ENCODE results near the gene SLC9A9. TPM values are rescaled to one million over a fixed set of nuclear protein-coding genes. Genes with fewer than 3 reads are reported as not detected.

SLC9A9 gene
- total and polyA plus RNA-seq, 7 experiments from 2014 or later: 9.3 to 23.1 (median 16.6) TPM

- ChIA-PET CTCF (no interaction called here), POLR2A (no interaction called here)
Measured at GRCh38 chr3:143510601-143511000, 337.7 kb downstream of the SLC9A9 start.

GRCh38 chr3:143507735-143508580, 340.3 kb downstream of the SLC9A9 start:
- no peaks in the 10 kb centered on the region for H3K36me3 ChIP-seq (ENCODE audit: control insufficient read depth in 2 of 3, insufficient read depth in 3 of 3, low read length in 3 of 3)
- Mint-ChIP-seq H3K9me3 (no peaks in the 10 kb centered on the region), H3K4me1 (no peaks in the 10 kb centered on the region), H3K27ac (no peak overlapping the region), H3K4me3 (no peak overlapping the region), H3K36me3 (peaks cover 0 to 13% (median 4%) of the 10 kb centered on the region in 5 donors), H3K27me3 (no peaks in the 10 kb centered on the region)
- H3K27me3 ChIP-seq (ENCODE audit: control insufficient read depth in 2 of 2, insufficient read depth in 2 of 2, low read length in 2 of 2): no peaks in the 10 kb centered on the region
- CTCF ChIA-PET: no interaction called here
- no peak for DNase-seq
- no peaks in the 10 kb centered on the region for H3K4me1 ChIP-seq (ENCODE audit: control insufficient read depth in 2 of 2, insufficient read depth in 2 of 2, low read length in 2 of 2)
- ATAC-seq: no peak
- intact Hi-C loops (cut with micrococcal nuclease): no loop called here
- no peak overlapping the region for H3K27ac ChIP-seq (ENCODE audit: low read depth, low read length)
- H3K4me3 ChIP-seq (ENCODE audit: low read length): no peak overlapping the region
- POLR2A ChIA-PET: no interaction called here
- no peaks in the 10 kb centered on the region for H3K9me3 ChIP-seq (ENCODE audit: control insufficient read depth in 2 of 3, low read length in 3 of 3)

More at GRCh38 chr3:143510601-143511000, 337.7 kb downstream of the SLC9A9 start:
- Mint-ChIP-seq H3K9me3 (no peaks in the 10 kb centered on the region), H3K36me3 (peaks cover 0 to 14% (median 3%) of the 10 kb centered on the region in 5 donors), H3K4me3 (no peak overlapping the region), H3K27ac (no peak overlapping the region), H3K4me1 (no peaks in the 10 kb centered on the region), H3K27me3 (no peaks in the 10 kb centered on the region)
- Histone ChIP-seq H3K27ac (ENCODE audit: low read depth, low read length) (no peak overlapping the region), H3K4me3 (ENCODE audit: low read length) (no peak overlapping the region), H3K27me3 (ENCODE audit: control insufficient read depth in 2 of 2, insufficient read depth in 2 of 2, low read length in 2 of 2) (no peaks in the 10 kb centered on the region), H3K4me1 (ENCODE audit: control insufficient read depth in 2 of 2, insufficient read depth in 2 of 2, low read length in 2 of 2) (no peaks in the 10 kb centered on the region), H3K9me3 (ENCODE audit: control insufficient read depth in 2 of 3, low read length in 3 of 3) (no peaks in the 10 kb centered on the region), H3K36me3 (ENCODE audit: control insufficient read depth in 2 of 3, insufficient read depth in 3 of 3, low read length in 3 of 3) (no peaks in the 10 kb centered on the region)
- intact Hi-C loops (cut with micrococcal nuclease): no loop called here
- DNase-seq (no peak), ATAC-seq (no peak)

GRCh38 chr3:143506190-143506589, 342.1 kb downstream of the SLC9A9 start:
- Mint-ChIP-seq H3K27me3 (no peaks in the 10 kb centered on the region), H3K4me3 (no peak overlapping the region), H3K9me3 (no peaks in the 10 kb centered on the region), H3K36me3 (peaks cover 0 to 13% (median 1%) of the 10 kb centered on the region in 5 donors), H3K4me1 (no peaks in the 10 kb centered on the region), H3K27ac (no peak overlapping the region)
- no peak for DNase-seq
- Histone ChIP-seq H3K4me1 (ENCODE audit: control insufficient read depth in 2 of 2, insufficient read depth in 2 of 2, low read length in 2 of 2) (no peaks in the 10 kb centered on the region), H3K4me3 (ENCODE audit: low read length) (no peak overlapping the region), H3K27ac (ENCODE audit: low read depth, low read length) (no peak overlapping the region), H3K9me3 (ENCODE audit: control insufficient read depth in 2 of 3, low read length in 3 of 3) (no peaks in the 10 kb centered on the region), H3K36me3 (ENCODE audit: control insufficient read depth in 2 of 3, insufficient read depth in 3 of 3, low read length in 3 of 3) (no peaks in the 10 kb centered on the region), H3K27me3 (ENCODE audit: control insufficient read depth in 2 of 2, insufficient read depth in 2 of 2, low read length in 2 of 2) (no peaks in the 10 kb centered on the region)
- CTCF ChIA-PET: no interaction called here
- intact Hi-C loops (cut with micrococcal nuclease): no loop called here
- POLR2A ChIA-PET: no interaction called here
- no peak for ATAC-seq

GRCh38 chr3:143503325-143503885, 344.9 kb downstream of the SLC9A9 start:
- no peak for ATAC-seq
- no peaks in the 10 kb centered on the region for H3K27me3 Mint-ChIP-seq
- POLR2A ChIA-PET: no interaction called here

GRCh38 chr3:143502081-143502480, 346.2 kb downstream of the SLC9A9 start:
- no peak overlapping the region for H3K4me3 Mint-ChIP-seq
- ChIA-PET CTCF (no interaction called here), POLR2A (no interaction called here)
- H3K9me3 Mint-ChIP-seq: peaks cover 0 to 3% (median 0%) of the 10 kb centered on the region in 11 donors
- Histone ChIP-seq H3K4me1 (ENCODE audit: control insufficient read depth in 2 of 2, insufficient read depth in 2 of 2, low read length in 2 of 2) (no peaks in the 10 kb centered on the region), H3K27ac (ENCODE audit: low read depth, low read length) (no peak overlapping the region), H3K27me3 (ENCODE audit: control insufficient read depth in 2 of 2, insufficient read depth in 2 of 2, low read length in 2 of 2) (no peaks in the 10 kb centered on the region), H3K9me3 (ENCODE audit: control insufficient read depth in 2 of 3, low read length in 3 of 3) (no peaks in the 10 kb centered on the region), H3K4me3 (ENCODE audit: low read length) (no peak overlapping the region), H3K36me3 (ENCODE audit: control insufficient read depth in 2 of 3, insufficient read depth in 3 of 3, low read length in 3 of 3) (no peaks in the 10 kb centered on the region)
- H3K4me1 Mint-ChIP-seq: no peaks in the 10 kb centered on the region
- no peak overlapping the region for H3K27ac Mint-ChIP-seq
- DNase-seq (no peak), ATAC-seq (no peak)
- intact Hi-C loops (cut with micrococcal nuclease): no loop called here
- H3K36me3 Mint-ChIP-seq: peaks cover 0 to 10% (median 3%) of the 10 kb centered on the region in 5 donors
- no peaks in the 10 kb centered on the region for H3K27me3 Mint-ChIP-seq

More at GRCh38 chr3:143503325-143503885, 344.9 kb downstream of the SLC9A9 start:
- DNase-seq: no peak
- peaks cover 0 to 10% (median 0%) of the 10 kb centered on the region in 5 donors for H3K36me3 Mint-ChIP-seq
- Histone ChIP-seq H3K9me3 (ENCODE audit: control insufficient read depth in 2 of 3, low read length in 3 of 3) (no peaks in the 10 kb centered on the region), H3K4me3 (ENCODE audit: low read length) (no peak overlapping the region), H3K27ac (ENCODE audit: low read depth, low read length) (no peak overlapping the region), H3K36me3 (ENCODE audit: control insufficient read depth in 2 of 3, insufficient read depth in 3 of 3, low read length in 3 of 3) (no peaks in the 10 kb centered on the region), H3K4me1 (ENCODE audit: control insufficient read depth in 2 of 2, insufficient read depth in 2 of 2, low read length in 2 of 2) (no peaks in the 10 kb centered on the region), H3K27me3 (ENCODE audit: control insufficient read depth in 2 of 2, insufficient read depth in 2 of 2, low read length in 2 of 2) (no peaks in the 10 kb centered on the region)
- peaks cover 0 to 2% (median 0%) of the 10 kb centered on the region in 11 donors for H3K9me3 Mint-ChIP-seq
- H3K4me1 Mint-ChIP-seq: no peaks in the 10 kb centered on the region
- CTCF ChIA-PET: no interaction called here
- H3K27ac Mint-ChIP-seq: no peak overlapping the region
- intact Hi-C loops (cut with micrococcal nuclease): no loop called here
- no peak overlapping the region for H3K4me3 Mint-ChIP-seq

GRCh38 chr3:143497382-143497781, 350.9 kb downstream of the SLC9A9 start:
- ChIA-PET POLR2A (no interaction called here), CTCF (no interaction called here)
- intact Hi-C loops (cut with micrococcal nuclease): no loop called here
- Histone ChIP-seq H3K4me3 (ENCODE audit: low read length) (no peak overlapping the region), H3K36me3 (ENCODE audit: control insufficient read depth in 2 of 3, insufficient read depth in 3 of 3, low read length in 3 of 3) (no peaks in the 10 kb centered on the region), H3K9me3 (ENCODE audit: control insufficient read depth in 2 of 3, low read length in 3 of 3) (no peaks in the 10 kb centered on the region), H3K27ac (ENCODE audit: low read depth, low read length) (no peak overlapping the region), H3K4me1 (ENCODE audit: control insufficient read depth in 2 of 2, insufficient read depth in 2 of 2, low read length in 2 of 2) (no peaks in the 10 kb centered on the region), H3K27me3 (ENCODE audit: control insufficient read depth in 2 of 2, insufficient read depth in 2 of 2, low read length in 2 of 2) (no peaks in the 10 kb centered on the region)
- H3K27me3 Mint-ChIP-seq: no peaks in the 10 kb centered on the region
- DNase-seq (no peak), ATAC-seq (no peak)
- H3K4me3 Mint-ChIP-seq: no peak overlapping the region
- no peak overlapping the region for H3K27ac Mint-ChIP-seq
- H3K9me3 Mint-ChIP-seq: peaks cover 0 to 3% (median 0%) of the 10 kb centered on the region in 11 donors
- peaks cover 1 to 18% (median 3%) of the 10 kb centered on the region in 5 donors for H3K36me3 Mint-ChIP-seq
- peaks cover 0 to 1% (median 0%) of the 10 kb centered on the region in 7 donors for H3K4me1 Mint-ChIP-seq

GRCh38 chr3:143496191-143496590, 352.1 kb downstream of the SLC9A9 start:
- Mint-ChIP-seq H3K27ac (no peak overlapping the region), H3K36me3 (peaks cover 4 to 21% (median 7%) of the 10 kb centered on the region in 5 donors), H3K9me3 (peaks cover 0 to 3% (median 0%) of the 10 kb centered on the region in 11 donors), H3K27me3 (no peaks in the 10 kb centered on the region), H3K4me3 (no peak overlapping the region), H3K4me1 (peaks cover 0 to 4% (median 0%) of the 10 kb centered on the region in 7 donors)
- H3K27me3 ChIP-seq (ENCODE audit: control insufficient read depth in 2 of 2, insufficient read depth in 2 of 2, low read length in 2 of 2): no peaks in the 10 kb centered on the region
- ChIA-PET CTCF (no interaction called here), POLR2A (no interaction called here)
- intact Hi-C loops (cut with micrococcal nuclease): no loop called here
- H3K36me3 ChIP-seq (ENCODE audit: control insufficient read depth in 2 of 3, insufficient read depth in 3 of 3, low read length in 3 of 3): no peaks in the 10 kb centered on the region
- H3K4me3 ChIP-seq (ENCODE audit: low read length): no peak overlapping the region
- H3K9me3 ChIP-seq (ENCODE audit: control insufficient read depth in 2 of 3, low read length in 3 of 3): no peaks in the 10 kb centered on the region
- H3K4me1 ChIP-seq (ENCODE audit: control insufficient read depth in 2 of 2, insufficient read depth in 2 of 2, low read length in 2 of 2): no peaks in the 10 kb centered on the region
- no peak overlapping the region for H3K27ac ChIP-seq (ENCODE audit: low read depth, low read length)
- ATAC-seq: no peak
- DNase-seq: no peak
